GM19455 (cell line): Measurements from ENCODE around the gene CENPF.
"Not testable (repeated sequence)": the region's sequence is repeated elsewhere in the genome, so short reads cannot be mapped to it uniquely, and the experiment has no call there.

Source experiments
- ATAC-seq: cut with Tn5 transposase; IDR thresholded peaks from one replicate; pipeline ENCODE4 v1.9.1; 2021; ENCODE audit not compliant: unreplicated experiment

CENPF gene

GRCh38 chr1:214650664-214651063, 47.7 kb downstream of the CENPF start:
- ATAC-seq, result no peak

- ATAC-seq, result no peak
Observed at GRCh38 chr1:214657299-214657698, 54.3 kb downstream of the CENPF start.

- no peak for ATAC-seq
Observed at GRCh38 chr1:214658175-214658574, 55.2 kb downstream of the CENPF start.

GRCh38 chr1:214658785-214659184, 55.8 kb downstream of the CENPF start:
- ATAC-seq, result no peak

GRCh38 chr1:214660190-214660589, 57.2 kb downstream of the CENPF start:
- ATAC-seq, result no peak

GRCh38 chr1:214660900-214661299, 57.9 kb downstream of the CENPF start:
- ATAC-seq, result no peak

GRCh38 chr1:214662223-214662785, 59.3 kb downstream of the CENPF start:
- ATAC-seq, result no peak

GRCh38 chr1:214664651-214665433, 61.8 kb downstream of the CENPF start:
- ATAC-seq, result no peak

- ATAC-seq, result no peak
Observed at GRCh38 chr1:214665606-214666110, 62.7 kb downstream of the CENPF start.

- no peak for ATAC-seq
Observed at GRCh38 chr1:214666674-214667073, 63.7 kb downstream of the CENPF start.

GRCh38 chr1:214670098-214670497, 67.1 kb downstream of the CENPF start:
- no peak for ATAC-seq

GRCh38 chr1:214673029-214673428, 70.0 kb downstream of the CENPF start:
- not testable (repeated sequence) for ATAC-seq

- no peak for ATAC-seq
Observed at GRCh38 chr1:214673576-214673975, 70.6 kb downstream of the CENPF start.

- ATAC-seq, result not testable (repeated sequence)
Observed at GRCh38 chr1:214675524-214675923, 72.5 kb downstream of the CENPF start.

- no peak for ATAC-seq
Observed at GRCh38 chr1:214676747-214677146, 73.8 kb downstream of the CENPF start.

- no peak for ATAC-seq
Observed at GRCh38 chr1:214677945-214678344, 75.0 kb downstream of the CENPF start.

GRCh38 chr1:214678386-214678785, 75.4 kb downstream of the CENPF start:
- ATAC-seq, result no peak

- no peak for ATAC-seq
Observed at GRCh38 chr1:214683621-214684020, 80.6 kb downstream of the CENPF start.

- no peak for ATAC-seq
Observed at GRCh38 chr1:214685906-214686305, 82.9 kb downstream of the CENPF start.

GRCh38 chr1:214686497-214686896, 83.5 kb downstream of the CENPF start:
- ATAC-seq, result no peak

GRCh38 chr1:214688891-214689290, 85.9 kb downstream of the CENPF start:
- no peak for ATAC-seq

- no peak for ATAC-seq
Observed at GRCh38 chr1:214694769-214695168, 91.8 kb downstream of the CENPF start.
